ENCODE measurements around the gene HDAC2. TPM values are rescaled to one million over a fixed set of nuclear protein-coding genes. Genes with fewer than 3 reads are reported as not detected.
A peak's percentile ranks its signal among the peaks of the same experiment; 100 is the strongest.

HDAC2 gene
- total RNA-seq, 5 donors from 2014 or later (not counting 1 experiment from before 2014, with no cell fraction given) = 44.7 to 54.6 (median 50.1) TPM

- no peak overlapping the region for H3K4me3 ChIP-seq (ENCODE audit: control insufficient read depth in 1 of 2, extremely low read depth in 1 of 2, low read length in 1 of 2)
- H3K36me3 ChIP-seq (ENCODE audit: control insufficient read depth in 2 of 2, extremely low read depth in 1 of 2, insufficient read depth in 1 of 2, low read length in 1 of 2) = no peaks in the 10 kb centered on the region
- no peaks in the 10 kb centered on the region for H3K4me1 ChIP-seq (ENCODE audit: control insufficient read depth in 1 of 2, extremely low read depth in 1 of 2, insufficient read depth in 2 of 2, low read length in 2 of 2)
- ChIA-PET CTCF (interaction anchor here in 1 of 2 donors (1.6 kb wide), 1 partner anchor 126 kb away, joined by 4 read pairs; no protein-coding TSS in a partner anchor), POLR2A (no interaction called here)
- Mint-ChIP-seq H3K4me1 (peaks cover 0 to 2% (median 0%) of the 10 kb centered on the region in 3 donors), H3K27ac (no peak overlapping the region), H3K36me3 (no peaks in the 10 kb centered on the region), H3K4me3 (no peak overlapping the region), H3K27me3 (peaks cover under 1 to 4% of the 10 kb centered on the region in 2 donors), H3K9me3 (no peaks in the 10 kb centered on the region)
- DNase-seq (no peak), ATAC-seq (replicated peaks in 1 of 4) (no peak)
- 90% methylated on average over 2 of the region's 2 CpGs for WGBS (ENCODE audit: insufficient coverage)
- H3K9me3 ChIP-seq = no peaks in the 10 kb centered on the region
- peaks cover 0 to 2% of the 10 kb centered on the region in 2 experiments for H3K27me3 ChIP-seq (replicated peaks in 1 of 2; ENCODE audit: control insufficient read depth in 2 of 2, extremely low read depth in 1 of 2, insufficient read depth in 2 of 2, low read length in 1 of 2)
- no peak overlapping the region for H3K27ac ChIP-seq (ENCODE audit: low read length)
Observed at GRCh38 chr6:113982055-113982550, 11.2 kb upstream of the HDAC2 start.

- no peak overlapping the region for H3K27ac Mint-ChIP-seq
- Histone ChIP-seq H3K36me3 (ENCODE audit: control insufficient read depth in 2 of 2, extremely low read depth in 1 of 2, insufficient read depth in 1 of 2, low read length in 1 of 2) (no peaks in the 10 kb centered on the region), H3K27me3 (replicated peaks in 1 of 2; ENCODE audit: control insufficient read depth in 2 of 2, extremely low read depth in 1 of 2, insufficient read depth in 2 of 2, low read length in 1 of 2) (peaks cover 0 to 2% of the 10 kb centered on the region in 2 experiments), H3K4me1 (ENCODE audit: control insufficient read depth in 1 of 2, extremely low read depth in 1 of 2, insufficient read depth in 2 of 2, low read length in 2 of 2) (no peaks in the 10 kb centered on the region), H3K27ac (ENCODE audit: low read length) (no peak overlapping the region), H3K4me3 (ENCODE audit: control insufficient read depth in 1 of 2, extremely low read depth in 1 of 2, low read length in 1 of 2) (no peak overlapping the region), H3K9me3 (no peaks in the 10 kb centered on the region)
- CTCF ChIA-PET = interaction anchor here (0.6 to 1.6 kb wide), 7 partner anchors 10 to 128 kb away, joined by 3 to 5 read pairs (median 4); partner anchors contain the start of gene HDAC2 (in 1 of the 2)
- DNase-seq (peak in 3 of 35 experiments; percentile 1 to 26 (median 4)), ATAC-seq (replicated peaks in 1 of 4) (peak in 2 of 4 experiments; percentile 67 to 68)
- POLR2A ChIA-PET = no interaction called here
- WGBS (ENCODE audit: insufficient coverage) = 100% methylated on average over 1 of the region's 4 CpGs
- H3K4me3 Mint-ChIP-seq = no peak overlapping the region
- no peaks in the 10 kb centered on the region for H3K9me3 Mint-ChIP-seq
- H3K27me3 Mint-ChIP-seq = peaks cover 0 to 4% of the 10 kb centered on the region in 2 donors
- no peaks in the 10 kb centered on the region for H3K36me3 Mint-ChIP-seq
- peaks cover 0 to 2% (median 0%) of the 10 kb centered on the region in 3 donors for H3K4me1 Mint-ChIP-seq
Observed at GRCh38 chr6:113980937-113981554, 10.1 kb upstream of the HDAC2 start.

- no peak overlapping the region for H3K27ac ChIP-seq (ENCODE audit: low read length)
- POLR2A ChIA-PET = no interaction called here
Observed at GRCh38 chr6:113979937-113980336, 9.0 kb upstream of the HDAC2 start.

GRCh38 chr6:113978084-113978675, 7.2 kb upstream of the HDAC2 start:
- Mint-ChIP-seq H3K27ac (no peak overlapping the region), H3K4me3 (no peak overlapping the region), H3K9me3 (no peaks in the 10 kb centered on the region), H3K36me3 (no peaks in the 10 kb centered on the region), H3K27me3 (peaks cover 0 to 4% of the 10 kb centered on the region in 2 donors), H3K4me1 (peaks cover 0 to 2% (median 0%) of the 10 kb centered on the region in 3 donors)
- Histone ChIP-seq H3K4me3 (ENCODE audit: control insufficient read depth in 1 of 2, extremely low read depth in 1 of 2, low read length in 1 of 2) (no peak overlapping the region), H3K27ac (ENCODE audit: low read length) (no peak overlapping the region), H3K36me3 (ENCODE audit: control insufficient read depth in 2 of 2, extremely low read depth in 1 of 2, insufficient read depth in 1 of 2, low read length in 1 of 2) (no peaks in the 10 kb centered on the region), H3K27me3 (replicated peaks in 1 of 2; ENCODE audit: control insufficient read depth in 2 of 2, extremely low read depth in 1 of 2, insufficient read depth in 2 of 2, low read length in 1 of 2) (peaks cover 0 to 2% of the 10 kb centered on the region in 2 experiments), H3K9me3 (no peaks in the 10 kb centered on the region), H3K4me1 (ENCODE audit: control insufficient read depth in 1 of 2, extremely low read depth in 1 of 2, insufficient read depth in 2 of 2, low read length in 2 of 2) (no peaks in the 10 kb centered on the region)
- ChIA-PET CTCF (interaction anchor here in 1 of 2 donors (0.6 kb wide), 1 partner anchor 36 kb away, joined by 4 read pairs; no protein-coding TSS in a partner anchor), POLR2A (no interaction called here)
- DNase-seq = no peak
- no peak for ATAC-seq (replicated peaks in 1 of 4)
- no CpG with 5 or more reads among the region's 3 CpGs for WGBS (ENCODE audit: insufficient coverage)

More at GRCh38 chr6:113979937-113980336, 9.0 kb upstream of the HDAC2 start:
- H3K36me3 Mint-ChIP-seq = no peaks in the 10 kb centered on the region
- H3K4me1 ChIP-seq (ENCODE audit: control insufficient read depth in 1 of 2, extremely low read depth in 1 of 2, insufficient read depth in 2 of 2, low read length in 2 of 2) = no peaks in the 10 kb centered on the region
- CTCF ChIA-PET = interaction anchor here (0.6 to 1.4 kb wide), 3 partner anchors 22 to 1387 kb away, joined by 3 to 5 read pairs (median 3); no protein-coding TSS in a partner anchor
- H3K4me3 ChIP-seq (ENCODE audit: control insufficient read depth in 1 of 2, extremely low read depth in 1 of 2, low read length in 1 of 2) = no peak overlapping the region
- H3K4me1 Mint-ChIP-seq = peaks cover 0 to 2% (median 0%) of the 10 kb centered on the region in 3 donors
- H3K4me3 Mint-ChIP-seq = no peak overlapping the region
- WGBS (ENCODE audit: insufficient coverage) = 50% methylated on average over 1 of the region's 1 CpG
- H3K9me3 ChIP-seq = no peaks in the 10 kb centered on the region
- no peak for DNase-seq
- no peaks in the 10 kb centered on the region for H3K9me3 Mint-ChIP-seq
- no peak for ATAC-seq (replicated peaks in 1 of 4)
- no peaks in the 10 kb centered on the region for H3K36me3 ChIP-seq (ENCODE audit: control insufficient read depth in 2 of 2, extremely low read depth in 1 of 2, insufficient read depth in 1 of 2, low read length in 1 of 2)
- H3K27me3 Mint-ChIP-seq = peaks cover 0 to 4% of the 10 kb centered on the region in 2 donors
- no peak overlapping the region for H3K27ac Mint-ChIP-seq
- peaks cover 0 to 2% of the 10 kb centered on the region in 2 experiments for H3K27me3 ChIP-seq (replicated peaks in 1 of 2; ENCODE audit: control insufficient read depth in 2 of 2, extremely low read depth in 1 of 2, insufficient read depth in 2 of 2, low read length in 1 of 2)

- DNase-seq = no peak
- no peak overlapping the region for H3K27ac Mint-ChIP-seq
- no peaks in the 10 kb centered on the region for H3K36me3 Mint-ChIP-seq
- H3K27me3 Mint-ChIP-seq = peaks cover 0 to 4% of the 10 kb centered on the region in 2 donors
- ChIA-PET CTCF (no interaction called here), POLR2A (no interaction called here)
- no peak overlapping the region for H3K4me3 Mint-ChIP-seq
- ATAC-seq (replicated peaks in 1 of 4) = no peak
- H3K4me3 ChIP-seq (ENCODE audit: control insufficient read depth in 1 of 2, extremely low read depth in 1 of 2, low read length in 1 of 2) = no peak overlapping the region
- 80% methylated on average over 1 of the region's 2 CpGs for WGBS (ENCODE audit: insufficient coverage)
- no peaks in the 10 kb centered on the region for H3K9me3 Mint-ChIP-seq
- H3K27ac ChIP-seq (ENCODE audit: low read length) = no peak overlapping the region
- H3K4me1 Mint-ChIP-seq = peaks cover 0 to 9% (median 8%) of the 10 kb centered on the region in 3 donors
- no peaks in the 10 kb centered on the region for H3K9me3 ChIP-seq
- H3K36me3 ChIP-seq (ENCODE audit: control insufficient read depth in 2 of 2, extremely low read depth in 1 of 2, insufficient read depth in 1 of 2, low read length in 1 of 2) = no peaks in the 10 kb centered on the region
- peaks cover 0 to 2% of the 10 kb centered on the region in 2 experiments for H3K4me1 ChIP-seq (ENCODE audit: control insufficient read depth in 1 of 2, extremely low read depth in 1 of 2, insufficient read depth in 2 of 2, low read length in 2 of 2)
- H3K27me3 ChIP-seq (replicated peaks in 1 of 2; ENCODE audit: control insufficient read depth in 2 of 2, extremely low read depth in 1 of 2, insufficient read depth in 2 of 2, low read length in 1 of 2) = peaks cover 0 to 2% of the 10 kb centered on the region in 2 experiments
Observed at GRCh38 chr6:113976806-113977205, 5.9 kb upstream of the HDAC2 start.

GRCh38 chr6:113971741-113972140, 793 bp upstream of the HDAC2 start:
- Histone ChIP-seq H3K4me1 (ENCODE audit: control insufficient read depth in 1 of 2, extremely low read depth in 1 of 2, insufficient read depth in 2 of 2, low read length in 2 of 2) (peaks cover 15 to 19% of the 10 kb centered on the region in 2 experiments), H3K4me3 (ENCODE audit: control insufficient read depth in 1 of 2, extremely low read depth in 1 of 2, low read length in 1 of 2) (peak overlapping the region; percentile 90 to 99), H3K9me3 (no peaks in the 10 kb centered on the region), H3K27ac (ENCODE audit: low read length) (peak overlapping the region; percentile 33), H3K27me3 (replicated peaks in 1 of 2; ENCODE audit: control insufficient read depth in 2 of 2, extremely low read depth in 1 of 2, insufficient read depth in 2 of 2, low read length in 1 of 2) (no peaks in the 10 kb centered on the region), H3K36me3 (ENCODE audit: control insufficient read depth in 2 of 2, extremely low read depth in 1 of 2, insufficient read depth in 1 of 2, low read length in 1 of 2) (no peaks in the 10 kb centered on the region)
- H3K4me1 Mint-ChIP-seq = peaks cover 34 to 38% (median 36%) of the 10 kb centered on the region in 3 donors
- H3K27me3 Mint-ChIP-seq = no peaks in the 10 kb centered on the region
- H3K9me3 Mint-ChIP-seq = no peaks in the 10 kb centered on the region
- WGBS (ENCODE audit: insufficient coverage) = no CpG with 5 or more reads among the region's 2 CpGs
- ChIA-PET CTCF (interaction anchor here in 1 of 2 donors (0.8 to 1.1 kb wide), 2 partner anchors 9 to 11 kb away, joined by 3 read pairs; no protein-coding TSS in a partner anchor), POLR2A (no interaction called here)
- peak in 1 of 35 experiments; percentile 19 for DNase-seq
- peak overlapping the region; percentile 96 to 97 (median 97) for H3K4me3 Mint-ChIP-seq
- no peak for ATAC-seq (replicated peaks in 1 of 4)
- no peaks in the 10 kb centered on the region for H3K36me3 Mint-ChIP-seq
- H3K27ac Mint-ChIP-seq = peak overlapping the region in 1 of 2 donors; percentile 99
